ENCODE measurements around the gene MXD3.

DNA sequence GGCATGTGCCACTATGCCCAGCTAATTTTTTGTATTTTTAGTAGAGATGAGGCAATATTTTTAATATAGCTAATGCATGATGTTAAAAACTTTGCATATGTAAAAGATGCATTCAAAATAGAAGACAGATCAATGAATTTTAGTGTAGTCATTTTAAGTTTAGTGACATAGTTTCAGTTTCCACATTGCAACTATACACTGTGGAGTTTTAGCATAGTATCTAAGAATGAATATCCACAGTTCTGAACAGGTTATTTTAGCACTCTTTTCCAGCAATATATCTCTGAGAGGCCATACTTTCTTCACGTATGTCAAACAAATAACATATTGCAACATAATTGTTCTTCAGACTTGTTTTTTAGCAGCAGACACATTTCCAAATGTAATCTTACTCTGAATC lies 47.5 kb downstream of the MXD3 start:
- TF ChIP-seq POLR2A (IDR thresholded peaks at IDR 0.05; ENCODE audit: low read depth, low read length), result no peak
- no peak for TF ChIP-seq CTCF (IDR thresholded peaks at IDR 0.05; ENCODE audit: extremely low read depth in 1 of 2, insufficient read depth in 1 of 2, low read depth in 1 of 2, low read length in 2 of 2)
- TF ChIP-seq, protein P1, sequence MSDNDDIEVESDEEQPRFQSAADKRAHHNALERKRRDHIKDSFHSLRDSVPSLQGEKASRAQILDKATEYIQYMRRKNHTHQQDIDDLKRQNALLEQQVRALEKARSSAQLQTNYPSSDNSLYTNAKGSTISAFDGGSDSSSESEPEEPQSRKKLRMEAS (IDR thresholded peaks at IDR 0.05; ENCODE audit: insufficient read depth, insufficient read length), result no peak
- no peak for TF ChIP-seq MYC (IDR thresholded peaks at IDR 0.05; ENCODE audit: low read depth, low read length)

All from endothelial cell of umbilical vein (primary cell).